ENCODE measurements around the gene ARFGEF3.
A peak's percentile ranks its signal among the peaks of the same experiment; 100 is the strongest.
"Not testable (repeated sequence)": the region's sequence is repeated elsewhere in the genome, so short reads cannot be mapped to it uniquely, and the experiment has no call there.

Gene ARFGEF3, protein sequence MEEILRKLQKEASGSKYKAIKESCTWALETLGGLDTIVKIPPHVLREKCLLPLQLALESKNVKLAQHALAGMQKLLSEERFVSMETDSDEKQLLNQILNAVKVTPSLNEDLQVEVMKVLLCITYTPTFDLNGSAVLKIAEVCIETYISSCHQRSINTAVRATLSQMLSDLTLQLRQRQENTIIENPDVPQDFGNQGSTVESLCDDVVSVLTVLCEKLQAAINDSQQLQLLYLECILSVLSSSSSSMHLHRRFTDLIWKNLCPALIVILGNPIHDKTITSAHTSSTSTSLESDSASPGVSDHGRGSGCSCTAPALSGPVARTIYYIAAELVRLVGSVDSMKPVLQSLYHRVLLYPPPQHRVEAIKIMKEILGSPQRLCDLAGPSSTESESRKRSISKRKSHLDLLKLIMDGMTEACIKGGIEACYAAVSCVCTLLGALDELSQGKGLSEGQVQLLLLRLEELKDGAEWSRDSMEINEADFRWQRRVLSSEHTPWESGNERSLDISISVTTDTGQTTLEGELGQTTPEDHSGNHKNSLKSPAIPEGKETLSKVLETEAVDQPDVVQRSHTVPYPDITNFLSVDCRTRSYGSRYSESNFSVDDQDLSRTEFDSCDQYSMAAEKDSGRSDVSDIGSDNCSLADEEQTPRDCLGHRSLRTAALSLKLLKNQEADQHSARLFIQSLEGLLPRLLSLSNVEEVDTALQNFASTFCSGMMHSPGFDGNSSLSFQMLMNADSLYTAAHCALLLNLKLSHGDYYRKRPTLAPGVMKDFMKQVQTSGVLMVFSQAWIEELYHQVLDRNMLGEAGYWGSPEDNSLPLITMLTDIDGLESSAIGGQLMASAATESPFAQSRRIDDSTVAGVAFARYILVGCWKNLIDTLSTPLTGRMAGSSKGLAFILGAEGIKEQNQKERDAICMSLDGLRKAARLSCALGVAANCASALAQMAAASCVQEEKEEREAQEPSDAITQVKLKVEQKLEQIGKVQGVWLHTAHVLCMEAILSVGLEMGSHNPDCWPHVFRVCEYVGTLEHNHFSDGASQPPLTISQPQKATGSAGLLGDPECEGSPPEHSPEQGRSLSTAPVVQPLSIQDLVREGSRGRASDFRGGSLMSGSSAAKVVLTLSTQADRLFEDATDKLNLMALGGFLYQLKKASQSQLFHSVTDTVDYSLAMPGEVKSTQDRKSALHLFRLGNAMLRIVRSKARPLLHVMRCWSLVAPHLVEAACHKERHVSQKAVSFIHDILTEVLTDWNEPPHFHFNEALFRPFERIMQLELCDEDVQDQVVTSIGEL (N-terminal part only)

DNA sequence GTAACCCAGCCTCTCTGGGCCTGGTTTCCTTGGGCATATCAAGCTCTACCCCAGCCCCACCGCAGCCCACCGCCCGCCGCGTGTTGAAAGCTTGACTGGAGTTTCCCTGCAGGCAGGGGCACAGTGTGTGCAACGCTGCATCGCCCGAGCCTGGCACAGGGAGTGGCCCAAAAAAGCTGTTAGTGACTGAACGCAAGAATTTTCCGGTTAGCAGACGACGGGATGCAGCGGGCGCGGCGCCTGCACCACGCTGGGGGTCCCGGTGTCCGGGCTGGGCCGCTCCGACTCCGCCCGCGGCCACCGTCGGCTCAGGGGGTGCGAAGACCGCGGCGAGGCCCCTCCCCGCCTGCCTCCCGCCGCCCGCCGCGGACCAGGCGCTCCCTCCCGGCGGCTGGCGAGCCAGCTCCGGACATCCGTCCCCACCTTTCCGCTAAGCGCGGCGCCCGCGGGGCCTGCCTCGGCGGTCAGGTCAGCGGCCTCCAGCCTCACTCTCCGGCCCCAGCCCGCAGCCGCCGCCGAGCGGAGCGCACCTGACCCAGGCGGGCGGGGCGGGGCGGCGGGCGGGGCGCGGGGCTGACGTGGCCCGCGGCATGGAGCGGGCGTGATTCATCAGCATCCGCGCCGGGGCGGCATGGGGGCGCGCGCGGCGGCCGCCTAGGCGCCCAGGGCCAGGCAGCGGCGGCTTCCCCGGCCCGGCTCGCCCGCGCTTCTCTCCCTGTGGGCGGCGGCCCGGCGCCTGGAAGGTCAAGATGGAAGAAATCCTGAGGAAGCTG is at the start of gene ARFGEF3:
TSS of gene ARFGEF3 (plus strand) at position 602 of the 773 bp plus-strand sequence. CDS start at position 750, 148 bp downstream.
- peak; percentile 65 for DNase-seq

DNA sequence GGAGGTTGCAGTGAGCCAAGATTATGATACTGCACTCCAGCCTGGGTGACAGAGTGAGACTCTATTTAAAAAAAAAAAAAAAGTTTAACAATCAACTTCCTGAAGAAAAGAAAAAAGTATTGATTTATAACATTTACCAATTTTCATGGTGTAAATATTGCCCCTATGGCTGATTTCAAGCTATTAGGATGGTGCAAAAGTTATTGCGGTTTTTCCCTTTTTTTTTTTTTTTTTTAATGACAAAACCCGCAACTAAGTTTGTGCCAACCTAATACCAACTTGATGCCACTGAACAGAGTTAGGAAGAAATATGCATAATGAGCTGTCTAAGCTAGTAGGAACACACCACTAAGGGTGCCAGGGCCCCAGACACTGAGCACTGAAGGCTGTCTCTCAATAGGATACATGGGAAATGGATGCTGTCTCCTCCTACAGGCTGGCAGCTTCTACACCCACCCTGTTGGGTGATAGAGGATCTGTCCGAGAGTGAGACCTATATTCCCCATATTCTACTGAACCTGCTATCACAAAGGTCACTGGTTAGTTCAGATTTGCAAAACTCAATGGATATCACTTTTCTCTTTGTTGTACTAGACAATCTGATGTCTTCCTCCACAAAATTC is 48.0 kb upstream of the ARFGEF3 start:
- no peak for DNase-seq

DNA sequence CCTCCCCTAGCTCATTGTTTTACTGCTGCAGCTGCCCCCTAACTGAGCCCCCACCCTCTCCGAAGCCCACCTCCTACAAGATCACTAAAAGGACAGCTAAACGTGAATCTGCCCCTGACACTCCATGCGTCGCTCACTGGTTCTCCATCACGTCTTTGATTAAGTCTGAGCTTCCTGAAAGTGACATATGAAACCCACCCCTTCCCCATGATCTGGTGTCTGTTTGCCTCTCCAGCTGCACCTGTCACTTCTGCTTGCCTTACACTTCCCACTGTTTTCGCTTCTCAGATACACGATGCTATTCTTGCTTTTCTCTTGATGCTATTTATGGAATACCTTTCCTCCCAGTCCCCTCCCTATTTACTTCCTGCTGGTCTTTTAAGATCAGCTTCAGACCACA is 46.5 kb upstream of the ARFGEF3 start:
- no peak for DNase-seq

DNA sequence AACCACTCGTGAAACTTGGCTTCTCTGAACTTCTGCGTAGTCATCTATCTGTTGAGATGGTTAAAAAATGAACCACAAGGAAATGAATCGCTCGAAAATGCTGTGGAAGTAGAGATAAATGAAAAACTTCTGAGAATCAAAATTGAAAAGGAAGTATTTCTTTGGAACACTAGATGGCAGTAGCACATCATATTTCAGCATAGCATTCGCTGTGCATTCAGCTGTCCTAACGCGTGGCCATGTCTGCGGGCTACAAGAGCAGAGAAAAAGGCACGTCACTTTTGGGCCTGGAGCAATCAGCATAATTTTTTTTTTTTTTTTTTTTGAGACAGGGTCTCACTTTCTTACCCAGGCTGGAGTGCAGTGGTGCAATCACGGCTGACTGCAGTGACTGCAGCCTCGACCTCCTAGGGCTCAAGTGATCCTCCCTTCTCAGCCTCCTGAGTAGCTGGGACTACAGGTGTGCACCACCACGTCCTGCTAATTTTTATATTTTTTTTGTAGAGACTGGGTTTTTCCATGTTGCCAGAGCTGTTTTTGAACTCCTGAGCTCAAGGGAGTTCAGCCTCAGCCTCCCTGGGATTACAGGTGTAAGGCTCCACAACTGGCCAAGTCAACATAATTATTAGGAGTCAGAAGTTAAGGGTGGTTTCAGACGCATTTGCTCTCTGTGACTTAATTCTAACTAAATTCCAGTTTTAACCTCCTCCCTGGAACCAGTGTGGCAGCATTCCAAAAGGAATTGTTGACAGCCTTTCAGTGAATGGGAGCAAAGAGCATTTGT is 45.7 kb upstream of the ARFGEF3 start:
- peak; percentile 28 for DNase-seq

DNA sequence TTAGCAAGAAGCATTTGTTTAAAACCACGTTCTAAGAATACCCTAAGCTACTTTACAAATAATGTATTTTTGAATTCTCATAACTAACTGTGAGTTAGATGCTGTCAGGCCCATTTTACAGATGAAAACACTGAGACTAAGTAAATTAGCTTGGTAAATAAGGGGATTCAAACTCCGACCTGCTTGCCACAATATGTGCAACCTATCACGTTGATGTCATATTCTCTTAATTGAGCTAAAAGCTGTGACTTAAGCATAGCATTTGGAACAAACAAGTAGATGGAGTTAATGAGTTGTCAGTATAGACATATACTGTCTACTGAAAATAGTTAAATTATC is 45.1 kb upstream of the ARFGEF3 start:
- DNase-seq = no peak

DNA sequence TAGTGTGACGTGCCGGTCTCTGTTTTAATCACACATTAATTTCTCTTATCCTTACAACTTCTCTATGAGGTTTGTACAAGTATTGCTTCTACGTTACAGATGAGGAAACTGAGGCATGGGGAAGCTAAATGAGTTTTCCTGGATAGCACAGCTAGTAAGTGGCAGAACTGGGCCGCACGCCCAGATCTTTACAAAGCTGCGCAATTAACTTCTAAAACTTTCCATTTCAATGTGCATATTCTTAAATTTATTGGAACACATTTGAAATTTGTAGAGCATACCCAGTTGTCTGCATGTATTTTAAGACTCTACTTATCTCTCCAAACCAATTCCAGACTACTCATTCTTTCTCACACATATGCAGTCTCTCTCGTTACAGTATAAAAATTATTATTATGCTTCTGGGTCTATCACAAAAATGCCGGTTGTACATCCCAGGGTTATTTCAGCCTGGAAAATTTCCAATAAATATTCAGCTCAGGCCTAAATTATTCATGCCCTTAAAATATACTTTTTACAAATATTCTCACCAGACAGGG is 44.3 kb upstream of the ARFGEF3 start:
- DNase-seq = no peak

DNA sequence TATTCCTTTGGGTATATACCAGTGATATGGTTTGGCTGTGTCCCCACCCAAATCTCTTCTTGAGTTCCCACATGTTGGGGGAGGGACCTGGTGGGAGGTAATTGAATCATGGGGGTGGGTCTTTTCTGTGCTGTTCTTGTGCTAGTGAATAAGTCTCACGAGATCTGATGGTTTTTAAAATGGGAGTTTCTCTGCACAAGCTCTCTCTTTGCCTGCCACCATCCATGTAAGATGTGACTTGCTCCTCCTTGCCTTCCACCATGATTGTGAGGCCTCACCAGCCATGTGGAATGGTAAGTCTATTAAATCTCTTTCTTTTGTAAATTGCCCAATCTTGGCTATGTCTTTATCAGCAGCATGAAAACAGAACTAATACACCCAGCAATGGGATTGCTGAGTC is 42.5 kb upstream of the ARFGEF3 start:
- DNase-seq = not testable (repeated sequence)

DNA sequence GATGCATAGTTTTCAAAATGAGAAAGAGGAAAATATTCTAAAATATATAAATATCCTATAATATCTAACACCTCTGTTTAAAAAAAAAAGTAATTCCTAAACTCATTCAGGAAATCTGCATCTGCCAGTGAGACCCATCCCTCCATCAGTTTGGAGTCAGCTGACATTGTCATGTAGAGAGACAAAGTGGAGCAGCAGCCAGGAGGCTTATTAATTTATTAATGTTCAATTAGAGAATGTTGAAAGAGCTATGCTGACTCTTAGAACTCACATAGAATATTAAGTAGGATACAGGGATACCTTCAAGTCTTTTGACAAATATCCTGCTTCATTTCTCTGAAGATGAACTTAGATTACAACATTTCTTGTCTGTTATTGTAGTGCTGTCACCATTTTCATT is 41.8 kb upstream of the ARFGEF3 start:
- no peak for DNase-seq

DNA sequence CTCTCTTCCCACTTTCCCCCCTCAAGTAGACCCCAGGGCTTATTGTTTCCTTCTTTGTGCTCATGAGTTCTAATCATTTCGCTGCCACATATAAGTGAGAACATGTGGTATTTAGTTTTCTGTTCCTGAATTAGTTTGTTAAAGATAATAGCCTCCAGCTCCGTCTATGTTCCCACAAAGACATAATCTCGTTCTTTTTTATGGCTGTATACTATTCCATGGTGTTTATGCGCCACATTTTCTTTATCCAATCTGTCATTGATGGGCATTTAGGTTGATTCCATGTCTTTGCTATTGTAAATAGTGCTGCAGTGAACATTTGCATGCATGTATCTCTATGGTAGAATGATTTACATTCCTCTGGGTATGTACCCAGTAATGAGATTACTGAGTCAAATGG is 37.6 kb upstream of the ARFGEF3 start:
- DNase-seq = no peak

DNA sequence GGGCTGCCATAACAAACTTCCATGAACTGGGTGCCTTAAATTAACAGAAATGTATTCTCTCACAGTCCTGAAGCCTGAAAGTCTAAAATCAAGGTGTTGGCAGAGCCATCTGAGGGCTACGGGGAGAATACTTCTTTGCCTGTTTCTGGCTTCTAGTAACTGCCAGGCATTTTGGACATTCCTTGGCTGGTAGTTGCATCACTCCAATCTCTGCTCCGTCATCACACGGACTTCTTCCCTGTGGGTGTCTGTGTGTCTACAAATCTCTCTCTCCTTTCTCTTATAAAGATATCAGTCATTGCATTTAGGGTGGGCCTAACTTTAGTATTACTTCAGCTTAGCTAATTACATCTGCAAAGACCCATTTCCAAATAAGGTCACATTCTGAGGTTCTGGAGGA is 33.6 kb upstream of the ARFGEF3 start:
- DNase-seq = no peak

DNA sequence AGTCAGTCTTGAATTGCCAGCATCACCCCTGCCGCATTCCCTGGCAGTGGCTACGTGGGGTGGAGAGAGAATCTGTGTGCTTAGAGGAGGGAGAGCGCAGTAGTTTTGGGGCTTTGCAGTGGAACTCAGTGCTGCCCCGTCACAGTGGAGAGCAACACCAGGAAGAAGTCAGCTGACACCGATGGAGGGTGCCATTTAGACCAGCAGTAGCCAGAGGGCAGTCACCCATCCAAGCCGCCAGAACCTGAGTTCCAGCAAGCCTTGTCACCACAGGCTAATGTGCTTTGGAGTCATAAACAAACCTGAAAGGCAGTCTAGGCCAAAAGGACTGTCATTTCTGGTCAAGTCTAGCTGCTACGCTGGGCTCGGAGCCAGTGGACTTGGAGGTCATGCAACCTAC is 32.5 kb upstream of the ARFGEF3 start:
- DNase-seq = no peak

DNA sequence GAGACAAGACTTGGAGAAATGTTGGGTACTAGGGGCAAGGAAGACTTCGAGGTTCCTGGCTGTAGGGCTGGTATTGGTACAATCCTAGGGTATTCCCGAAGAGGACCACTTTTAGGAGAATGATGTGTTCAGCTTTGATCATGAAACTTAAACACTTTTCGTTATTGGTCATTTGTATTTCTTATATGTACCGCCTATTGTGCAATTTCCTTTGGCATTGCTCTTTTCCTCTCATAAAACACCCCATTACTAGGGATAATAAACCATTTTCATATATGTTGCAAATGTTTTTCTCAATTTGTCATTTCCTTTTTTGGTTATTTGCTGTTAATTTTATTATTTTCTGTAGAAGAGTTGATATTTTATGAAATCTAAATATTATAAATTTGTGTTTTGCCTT is 18.9 kb upstream of the ARFGEF3 start:
- DNase-seq = no peak

DNA sequence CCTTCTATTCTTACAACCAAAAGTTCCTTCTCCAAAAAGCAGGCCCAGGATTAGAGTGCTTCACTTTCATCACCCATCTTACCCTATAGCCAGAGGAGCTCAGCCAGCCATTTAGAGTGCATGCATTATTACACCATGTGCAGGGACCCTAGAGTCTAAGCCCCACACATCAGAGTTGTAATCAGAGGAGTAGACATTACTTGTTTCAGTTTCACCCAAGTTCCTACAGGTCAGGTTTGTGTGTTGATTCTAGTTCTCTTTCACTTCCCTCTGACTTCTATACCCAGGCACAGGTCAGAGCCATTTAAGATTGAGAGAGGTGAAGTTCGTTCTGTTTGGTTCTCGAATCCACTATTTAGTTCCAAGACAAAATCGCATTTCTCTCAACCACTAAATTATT is 16.3 kb upstream of the ARFGEF3 start:
- DNase-seq = no peak

DNA sequence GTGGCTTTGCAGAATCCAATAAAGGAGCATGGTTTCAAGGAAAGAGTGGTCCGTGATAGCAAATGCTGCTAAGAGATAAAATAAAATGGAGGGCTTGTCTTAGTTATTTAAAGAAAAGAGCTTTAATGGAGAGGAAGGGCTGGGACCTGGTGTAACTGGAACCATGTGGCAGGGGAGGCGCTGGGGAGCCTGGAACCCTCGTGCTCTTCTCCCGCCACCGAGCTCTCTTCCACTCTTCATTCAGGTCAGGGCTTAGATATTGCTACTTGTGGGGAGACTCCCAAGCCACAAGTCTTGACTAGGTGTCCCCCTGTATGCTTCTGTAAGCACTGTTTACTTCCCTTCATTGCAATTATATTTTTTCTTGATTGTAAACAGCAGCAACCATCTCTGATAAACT is 15.2 kb upstream of the ARFGEF3 start:
- no peak for DNase-seq

DNA sequence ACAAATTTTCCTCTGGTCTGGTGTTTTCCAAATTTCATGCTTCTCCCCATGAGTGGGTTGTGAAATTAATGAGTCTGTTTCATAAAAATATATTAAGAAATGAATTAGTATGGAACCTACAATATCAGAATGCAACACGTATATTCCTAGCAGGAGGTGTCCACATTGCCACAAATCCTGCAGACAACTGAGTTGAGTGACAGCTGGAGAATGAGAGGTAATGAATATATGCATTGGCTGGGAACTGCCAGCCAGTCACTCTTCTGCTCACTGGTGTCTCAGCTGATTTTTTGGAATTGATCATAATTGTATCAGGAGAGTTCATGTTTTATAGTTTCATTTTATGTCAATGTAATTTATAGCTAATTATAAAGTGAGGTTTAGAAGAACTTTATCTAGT is 6.3 kb upstream of the ARFGEF3 start:
- DNase-seq = no peak

DNA sequence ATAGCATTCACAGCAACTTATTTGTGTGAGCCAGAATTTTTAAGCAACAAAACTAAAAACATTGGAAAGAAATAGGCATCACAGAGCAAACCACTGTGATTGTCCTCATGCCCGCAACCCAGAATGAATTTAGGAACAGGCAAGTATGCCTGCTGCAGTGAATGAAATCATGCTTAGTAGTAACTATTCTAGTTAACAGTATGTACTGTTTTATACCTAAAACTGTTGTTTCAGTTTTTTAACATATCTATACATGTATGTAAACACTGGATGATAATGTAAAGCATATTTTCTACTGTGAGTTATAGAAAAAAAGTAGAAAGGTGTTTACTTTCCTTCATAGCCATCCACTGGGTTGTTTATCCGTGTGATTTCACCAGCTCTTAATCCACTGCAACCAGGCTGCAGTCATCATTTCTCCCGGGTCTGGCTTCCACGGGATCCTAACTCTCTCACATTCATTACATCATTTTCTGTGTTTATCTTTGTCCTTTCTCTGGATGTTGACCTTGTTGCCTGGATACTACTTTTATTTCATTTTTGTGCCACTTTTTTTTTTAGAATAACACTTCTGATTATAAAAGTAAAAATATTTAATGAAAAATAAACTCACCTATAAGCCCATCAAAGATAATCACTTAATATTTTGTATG is 3.6 kb upstream of the ARFGEF3 start:
- DNase-seq = no peak

DNA sequence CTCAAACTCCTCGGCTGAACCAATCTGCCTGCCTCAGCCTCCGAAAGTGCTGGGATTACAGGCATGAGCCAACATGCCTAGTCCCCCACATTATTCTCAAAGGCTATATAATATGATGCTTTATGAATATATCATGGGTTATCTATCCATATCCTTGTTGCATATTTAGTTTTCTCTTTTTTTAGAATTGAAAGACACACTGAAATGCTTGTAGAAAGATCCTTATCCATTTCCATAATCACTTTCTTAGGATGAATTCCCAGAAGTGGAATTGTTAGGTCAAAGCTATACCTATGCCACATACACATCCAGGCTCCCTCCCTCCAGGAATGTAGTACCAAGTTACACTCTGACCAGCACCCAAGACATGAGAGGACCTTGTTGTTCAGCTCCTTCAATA is 2.5 kb upstream of the ARFGEF3 start:
- DNase-seq = no peak

DNA sequence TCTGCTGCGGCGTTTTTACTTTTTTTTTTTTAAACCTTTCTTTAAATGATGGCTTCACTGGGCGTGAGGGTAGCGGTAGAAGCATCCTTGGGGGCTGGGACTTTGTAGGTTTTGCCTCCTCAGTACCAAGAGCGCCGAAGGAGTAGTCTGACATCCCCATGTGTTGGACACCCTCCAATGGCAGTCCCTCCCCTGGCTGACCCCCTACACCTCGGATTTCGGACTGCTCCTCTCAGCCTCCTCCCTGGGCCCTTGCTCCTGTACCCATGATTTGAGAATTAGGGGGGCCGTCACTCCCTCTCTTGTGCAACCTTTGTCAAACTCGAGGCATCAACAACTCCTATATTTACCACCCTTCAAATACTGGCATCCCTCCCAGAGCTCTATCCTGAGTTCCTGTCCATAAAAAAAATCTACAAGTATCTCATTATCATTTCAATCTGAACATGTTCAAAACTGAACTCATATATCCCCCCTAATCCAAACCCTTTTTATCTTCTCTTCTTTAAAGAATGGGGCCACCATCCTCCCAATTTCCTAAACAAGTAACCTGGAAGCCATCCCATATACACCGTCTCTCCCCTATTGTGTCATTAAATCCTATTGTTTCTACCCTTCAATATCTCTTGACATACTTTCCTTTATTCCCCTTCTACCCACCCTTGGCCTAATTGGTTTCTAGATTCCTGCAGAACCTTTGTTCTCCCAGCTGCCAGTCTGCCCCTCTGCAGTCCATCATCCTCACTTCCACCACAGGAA is 1.2 kb upstream of the ARFGEF3 start:
- no peak for DNase-seq

DNA sequence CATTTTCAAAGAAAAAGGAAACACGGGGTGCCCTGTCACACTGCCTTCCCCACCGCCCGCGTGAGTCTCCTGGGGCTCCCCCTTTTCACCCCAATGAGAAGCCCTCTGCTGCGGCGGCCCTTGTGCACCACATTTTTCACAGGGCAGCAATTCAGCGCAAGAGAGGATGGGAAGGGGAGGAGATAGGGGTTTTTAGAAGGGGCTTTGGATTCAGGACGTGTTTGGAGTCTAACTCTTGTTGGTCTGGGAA is 726 bp upstream of the ARFGEF3 start:
- DNase-seq = no peak
